Ovary (tissue), 3 donors: Measurements from ENCODE around the gene ADRM1.

ENCODE experiments used
- CTCF ChIP-seq, 3 donors: fragments of 450-650 bp in 2 of 3; fragments of 200-600 bp in 1 of 3; IDR thresholded peaks; one replicate each; pipeline versions ENCODE4 v1.5.1 to v1.8.0; 2016 to 2022; ENCODE audit warnings: antibody characterized with exemption in 3 of 3, mild to moderate bottlenecking in 1 of 3
- POLR2A ChIP-seq: fragments of 450-650 bp; IDR thresholded peaks from one replicate; pipeline ENCODE4 v1.6.1; 2017; ENCODE audit warnings: antibody characterized with exemption, mild to moderate bottlenecking, moderate library complexity
- donor health status: DM: no; HTN: no; CAD: no.

GRCh38 chr20:62284448-62284847 lies 18.3 kb upstream of the ADRM1 start:
- no peak for TF ChIP-seq CTCF (IDR thresholded peaks at IDR 0.05)
- no peak for TF ChIP-seq POLR2A
